HepG2 (cell line): ENCODE results near the gene RPL27A. TPM values are rescaled to one million over a fixed set of nuclear protein-coding genes. Genes with fewer than 3 reads are reported as not detected.

Source experiments
- ARNTL ChIP-seq: sonication (generic); formaldehyde crosslinking; IDR thresholded peaks from 2 replicates; pipeline ENCODE4 v1.4.0; 2020; ENCODE audit warnings: mild to moderate bottlenecking, missing genetic modification reagents
- CCDC6 ChIP-seq: sonication (generic); formaldehyde crosslinking; IDR thresholded peaks from 2 replicates; pipeline ENCODE4 v1.8.1; 2022; ENCODE audit warnings: mild to moderate bottlenecking, missing genetic modification reagents, moderate library complexity
- ERF ChIP-seq: IDR thresholded peaks from 2 replicates; pipeline ENCODE4 v1.6.1; 2018; ENCODE audit warnings: missing biosample characterization, missing genetic modification reagents
- GTF3A ChIP-seq: sonication (generic); formaldehyde crosslinking; conservative IDR thresholded peaks from 2 replicates; pipeline ENCODE4 v1.4.0; 2020; ENCODE audit warnings: mild to moderate bottlenecking, missing genetic modification reagents
- HNRNPL ChIP-seq: fragments of 200-400 bp; formaldehyde crosslinking; IDR thresholded peaks from 2 replicates; pipeline ENCODE4 v1.6.1; 2017; ENCODE audit warnings: mild to moderate bottlenecking, low read depth, low read length
- KIAA2018 ChIP-seq: sonication (generic); formaldehyde crosslinking; IDR thresholded peaks from 2 replicates; pipeline ENCODE4 v1.5.0; 2020; ENCODE audit warnings: mild to moderate bottlenecking, missing genetic modification reagents, borderline replicate concordance
- MAZ ChIP-seq, 2 experiments: sonication (generic) in 1 of 2; formaldehyde crosslinking in 1 of 2; IDR thresholded peaks; 2 replicates each; pipeline versions ENCODE4 v1.5.0 to v1.6.1; 2012 to 2020; ENCODE audit warnings: low read depth in 2 of 2, mild to moderate bottlenecking in 2 of 2, borderline replicate concordance in 1 of 2, improper control_type of control experiment in 1 of 2, low read length in 1 of 2, missing genetic modification reagents in 1 of 2, moderate library complexity in 1 of 2
- MYC ChIP-seq: sonication (generic); formaldehyde crosslinking; IDR thresholded peaks from 2 replicates; pipeline ENCODE4 v1.9.0; 2021; ENCODE audit warnings: missing genetic modification reagents, borderline replicate concordance
- NFATC3 ChIP-seq: sonication (generic); formaldehyde crosslinking; IDR thresholded peaks from 2 replicates; pipeline ENCODE4 v1.5.1; 2020; ENCODE audit warnings: mild to moderate bottlenecking, missing genetic modification reagents
- SCMH1 ChIP-seq: sonication (generic); formaldehyde crosslinking; IDR thresholded peaks from 2 replicates; pipeline ENCODE4 v1.9.0; 2021; ENCODE audit warnings: missing genetic modification reagents, mild to moderate bottlenecking, borderline replicate concordance
- SKIL ChIP-seq: sonication (generic); formaldehyde crosslinking; IDR thresholded peaks from 2 replicates; pipeline ENCODE4 v1.8.0; 2022; ENCODE audit warnings: missing genetic modification reagents, mild to moderate bottlenecking, moderate library complexity, borderline replicate concordance
- TBP ChIP-seq: sonication (generic); formaldehyde crosslinking; IDR thresholded peaks from 2 replicates; pipeline ENCODE4 v1.5.0; 2020; ENCODE audit warnings: missing genetic modification reagents
- TGIF2 ChIP-seq: IDR thresholded peaks from 2 replicates; pipeline ENCODE4 v1.6.1; 2016; ENCODE audit warnings: control low read depth, missing compliant biosample characterization
- ZFY ChIP-seq: sonication (generic); formaldehyde crosslinking; IDR thresholded peaks from 2 replicates; pipeline ENCODE4 v1.4.0; 2020; ENCODE audit warnings: missing genetic modification reagents
- ZKSCAN1 ChIP-seq: fragments of 150-350 bp; IDR thresholded peaks from 2 replicates; pipeline ENCODE4 v1.6.1; 2014; ENCODE audit warnings: low read length
- ZMYM3 ChIP-seq: sonication (generic); formaldehyde crosslinking; IDR thresholded peaks from 2 replicates; pipeline ENCODE4 v1.5.1; 2020; ENCODE audit warnings: mild to moderate bottlenecking, missing genetic modification reagents
- ZNF563 ChIP-seq: sonication (generic); formaldehyde crosslinking; IDR thresholded peaks from 2 replicates; pipeline ENCODE4 v1.8.0; 2022; ENCODE audit warnings: mild to moderate bottlenecking, moderate library complexity, missing genetic modification reagents
- ZNF580 ChIP-seq: IDR thresholded peaks from 2 replicates; pipeline ENCODE4 v1.6.1; 2016; ENCODE audit warnings: low read depth, borderline replicate concordance
- ZNF879 ChIP-seq: sonication (generic); formaldehyde crosslinking; IDR thresholded peaks from 2 replicates; pipeline ENCODE4 v1.8.1; 2023; ENCODE audit warnings: missing genetic modification reagents
- ZSCAN31 ChIP-seq: sonication (generic); formaldehyde crosslinking; IDR thresholded peaks from 2 replicates; pipeline ENCODE4 v1.5.0; 2020; ENCODE audit warnings: low read depth, mild to moderate bottlenecking, missing genetic modification reagents
- polyA plus RNA-seq, 8 experiments: library from polyadenylated mRNA; depleted of rRNA in 3 of 8; stranded (reverse) in 7 of 8; unstranded in 1 of 8; fragments of >200 nt; fragmentation: Illumina TruSeq in 4 of 8; extraction: Trizol in 4 of 8; gene quantifications; 2 replicates each; pipeline versions ENCODE4 v1.2.1 to v1.2.3, GENCODE V29; 2011 to 2016; ENCODE audit warnings: low read depth in 4 of 8, missing spikeins in 1 of 8, mixed read lengths in 1 of 8; ENCODE audit not compliant: insufficient read depth in 1 of 8
- total RNA-seq, 5 experiments: library from RNA; depleted of rRNA; stranded (reverse); fragments of >200 nt; fragmentation: Illumina TruSeq; extraction: Trizol; gene quantifications; 2 replicates each; pipeline ENCODE4 v1.2.3, GENCODE V29; 2016; ENCODE audit warnings: low read depth in 1 of 5

Gene RPL27A
- total and polyA plus RNA-seq, 2 of the 13 experiments (the other 11 are each of a cell fraction or from before 2014, with no cell fraction given): 1,531 to 2,153 TPM

- TF ChIP-seq SKIL (CRISPR knock-in tag): no peak
- TF ChIP-seq ZMYM3 (CRISPR knock-in tag): no peak
- no peak for TF ChIP-seq SCMH1 (CRISPR knock-in tag)
- no peak for TF ChIP-seq MAZ (IDR thresholded peaks at IDR 0.05; ENCODE audit: borderline replicate concordance, low read depth, low read length)
- no peak for TF ChIP-seq MAZ (CRISPR knock-in tag; IDR thresholded peaks at IDR 0.05; ENCODE audit: low read depth)
- no peak for TF ChIP-seq MYC
- TF ChIP-seq TGIF2 (CRISPR knock-in tag): no peak
- TF ChIP-seq ZNF879: no peak
- TF ChIP-seq ZNF580 (CRISPR knock-in tag): no peak
- no peak for TF ChIP-seq TBP
- TF ChIP-seq HNRNPL: no peak
- no peak for TF ChIP-seq ERF (CRISPR knock-in tag)
- TF ChIP-seq ZKSCAN1: no peak
- TF ChIP-seq ZNF563 (CRISPR knock-in tag): no peak
- peak; percentile 28; the same call in 1 of the 2 replicates for TF ChIP-seq NFATC3 (CRISPR knock-in tag)
- TF ChIP-seq ZSCAN31 (CRISPR knock-in tag): 0 out of 2 replicates have a peak, but pooled peaks have one; percentile 34
- TF ChIP-seq ZFY: peak; percentile 58
- no peak for TF ChIP-seq ARNTL
- no peak for TF ChIP-seq CCDC6 (CRISPR knock-in tag)
- TF ChIP-seq KIAA2018 (CRISPR knock-in tag): no peak
- no peak for TF ChIP-seq GTF3A (CRISPR knock-in tag)
Observed at GRCh38 chr11:8717544-8717875, 34.9 kb downstream of the RPL27A start (continued).
